Measurements from ENCODE around the gene TMEM98. TPM values are rescaled to one million over a fixed set of nuclear protein-coding genes. Genes with fewer than 3 reads are reported as not detected.

TMEM98 gene
- total and polyA plus RNA-seq, 2 of the 4 experiments (the other 2 are of a cell fraction), result 173 to 195 TPM

DNA sequence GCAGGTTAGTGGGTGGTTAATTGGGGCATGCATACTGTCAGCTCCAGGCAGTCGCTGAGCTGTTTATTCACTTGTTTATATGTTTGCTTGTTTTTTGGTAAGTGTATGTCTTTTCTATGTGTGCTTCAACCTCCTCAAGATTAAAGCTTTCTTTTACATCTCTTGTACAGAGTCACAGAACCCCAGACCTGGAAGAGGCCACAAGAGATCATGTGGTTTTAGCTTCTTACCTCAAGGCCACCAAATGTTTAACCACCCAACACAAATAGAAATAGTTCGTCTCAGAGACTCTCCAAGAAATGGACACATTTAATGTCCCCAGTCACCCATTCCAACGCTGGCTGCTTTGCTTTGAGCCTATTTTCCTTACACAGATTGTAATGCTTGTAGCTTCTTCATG lies 11.8 kb upstream of the TMEM98 start:
- H4K91ac ChIP-seq (ENCODE audit: insufficient read depth, low read depth, low read length), result no peak overlapping the region
- H4K20me1 ChIP-seq (ENCODE audit: insufficient read depth, low read length), result no peaks in the 10 kb centered on the region
- H3K27ac ChIP-seq (ENCODE audit: insufficient read depth, low read length), result no peak overlapping the region
- in situ Hi-C loops (cut with MboI; ENCODE audit: low sequenced_read_pairs) (loop anchor here (25.0 kb wide), 1 partner anchor 129 kb away; no protein-coding TSS in a partner anchor), dilution Hi-C loops (cut with HindIII; ENCODE audit: low sequenced_read_pairs, unreplicated experiment) (no loop called here), intact Hi-C loops (cut with micrococcal nuclease) (no loop called here)
- no peak overlapping the region for H2BK15ac ChIP-seq (ENCODE audit: low read depth, low read length)
- H4K8ac ChIP-seq (ENCODE audit: low read depth in 2 of 2, low read length in 2 of 2), result no peak overlapping the region
- H3K9ac ChIP-seq (ENCODE audit: low read depth, low read length), result no peak overlapping the region
- ChIA-PET CTCF (no interaction called here), POLR2A (ENCODE audit: unreplicated experiment) (no interaction called here)
- no peak overlapping the region for H2AFZ ChIP-seq (replicated peaks; ENCODE audit: low read length, poor library complexity)
- H3K4me2 ChIP-seq (ENCODE audit: low read depth, low read length), result no peak overlapping the region
- H3K79me1 ChIP-seq (ENCODE audit: low read depth in 1 of 2, low read length in 2 of 2), result no peaks in the 10 kb centered on the region
- H3K14ac ChIP-seq (replicated peaks; ENCODE audit: low read depth, low read length), result no peak overlapping the region
- no peak overlapping the region for H4K5ac ChIP-seq (ENCODE audit: low read depth, low read length)
- TF ChIP-seq RFX5 (IDR thresholded peaks at IDR 0.05; ENCODE audit: low read depth, low read length), result no peak
- TF ChIP-seq SMC3 (IDR thresholded peaks at IDR 0.05; ENCODE audit: low read depth, low read length), result no peak
- no peak for TF ChIP-seq NFE2L2 (IDR thresholded peaks at IDR 0.05; ENCODE audit: low read depth, low read length)
- TF ChIP-seq CEBPB (IDR thresholded peaks at IDR 0.05; ENCODE audit: low read depth, low read length), result no peak
- no peak for TF ChIP-seq MAFK (IDR thresholded peaks at IDR 0.05; ENCODE audit: low read depth, low read length)
- TF ChIP-seq BHLHE40 (IDR thresholded peaks at IDR 0.05; ENCODE audit: low read depth, low read length), result no peak
- TF ChIP-seq, protein P1, sequence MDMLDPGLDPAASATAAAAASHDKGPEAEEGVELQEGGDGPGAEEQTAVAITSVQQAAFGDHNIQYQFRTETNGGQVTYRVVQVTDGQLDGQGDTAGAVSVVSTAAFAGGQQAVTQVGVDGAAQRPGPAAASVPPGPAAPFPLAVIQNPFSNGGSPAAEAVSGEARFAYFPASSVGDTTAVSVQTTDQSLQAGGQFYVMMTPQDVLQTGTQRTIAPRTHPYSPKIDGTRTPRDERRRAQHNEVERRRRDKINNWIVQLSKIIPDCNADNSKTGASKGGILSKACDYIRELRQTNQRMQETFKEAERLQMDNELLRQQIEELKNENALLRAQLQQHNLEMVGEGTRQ (IDR thresholded peaks at IDR 0.05; ENCODE audit: low read depth, low read length), result no peak
- no peak for TF ChIP-seq POLR2A (IDR thresholded peaks at IDR 0.05; ENCODE audit: low read depth, low read length)
- TF ChIP-seq RAD21 (IDR thresholded peaks at IDR 0.05; ENCODE audit: low read length), result no peak
- no peak for TF ChIP-seq FOS (IDR thresholded peaks at IDR 0.05; ENCODE audit: low read depth, low read length)
- no peak for TF ChIP-seq MAZ (IDR thresholded peaks at IDR 0.05; ENCODE audit: borderline replicate concordance, low read depth, low read length)
- TF ChIP-seq RCOR1 (IDR thresholded peaks at IDR 0.05; ENCODE audit: insufficient replicate concordance, low read length), result no peak
- H3K18ac ChIP-seq (ENCODE audit: low read depth, low read length), result no peak overlapping the region
- H3K56ac ChIP-seq (ENCODE audit: extremely low read depth, insufficient read depth, low read length), result no peak overlapping the region
- no peak overlapping the region for H2BK20ac ChIP-seq (ENCODE audit: low read depth, low read length)
- no peak for ATAC-seq (ENCODE audit: low read depth)
- H2AK5ac ChIP-seq (ENCODE audit: low read depth, low read length), result no peak overlapping the region
- H3K4me3 ChIP-seq (ENCODE audit: insufficient read depth, low read depth, low read length), result no peak overlapping the region
- no peaks in the 10 kb centered on the region for H3K36me3 ChIP-seq (ENCODE audit: control insufficient read depth, insufficient read depth, low read length)
- H3K27me3 ChIP-seq (ENCODE audit: control insufficient read depth, insufficient read depth, low read length), result peaks cover 5% of the 10 kb centered on the region; the same call in 1 of the 2 replicates
- no peak overlapping the region for H2AK9ac ChIP-seq (replicated peaks; ENCODE audit: low read depth, low read length, poor library complexity)
- BruUV-seq (replicated peaks), result no TSS peak
- H2BK120ac ChIP-seq (ENCODE audit: low read depth, low read length), result no peak overlapping the region
- H3K9me3 ChIP-seq (ENCODE audit: control insufficient read depth, insufficient read depth, low read length), result no peaks in the 10 kb centered on the region
- 20% methylated on average over 2 of the region's 3 CpGs; no CpG with 5 or more reads in 1 of the 2 experiments for WGBS, 2 experiments (ENCODE audit: extremely low coverage in 2 of 2, insufficient read length in 1 of 2)
- H3K4me1 ChIP-seq (ENCODE audit: control insufficient read depth, insufficient read depth, low read length), result peaks cover 4% of the 10 kb centered on the region; the same call in 1 of the 2 replicates
- no peak overlapping the region for H2BK5ac ChIP-seq (ENCODE audit: low read depth, low read length, poor library complexity, severe bottlenecking)
- no peak overlapping the region for H3K23ac ChIP-seq (ENCODE audit: low read depth, low read length)
- no peak overlapping the region for H3K4ac ChIP-seq (ENCODE audit: low read depth, low read length)
- DNase-seq, result no peak
- no peaks in the 10 kb centered on the region for H3K9me1 ChIP-seq (ENCODE audit: insufficient read depth, low read length)

Measured in IMR-90 (cell line).